Adrenal gland (tissue), 12 donors: Measurements from ENCODE around the gene CDYL2. TPM values are rescaled to one million over a fixed set of nuclear protein-coding genes. Genes with fewer than 3 reads are reported as not detected.

Experiments
- DNase-seq, 7 donors: peaks; one replicate each; pipeline ENCODE4 v3.0.0-alpha.2; 2019 to 2020
- H3K27ac ChIP-seq, 5 donors: fragments of 200-600 bp; sonication (generic) in 4 of 5; 1 replicate in 3 of 5; 2 replicates in 2 of 5; pipeline versions ENCODE4 v1.5.1 to v1.8.0; 2016 to 2020; ENCODE audit warnings: mild to moderate bottlenecking in 1 of 5
- H3K27me3 ChIP-seq: fragments of 200-600 bp; 2 replicates; pipeline ENCODE4 v1.8.0; 2021
- H3K36me3 ChIP-seq, 2 donors: fragments of 200-600 bp; replicated peaks in 1 of 2; 1 replicate in 1 of 2; 2 replicates in 1 of 2; pipeline versions ENCODE4 v1.5.1 to v1.8.0; 2018 to 2022
- H3K4me1 ChIP-seq, 2 donors: fragments of 200-600 bp; replicated peaks in 1 of 2; 1 replicate in 1 of 2; 2 replicates in 1 of 2; pipeline versions ENCODE4 v1.5.1 to v1.8.0; 2018 to 2021
- H3K4me3 ChIP-seq, 4 donors: fragments of 200-600 bp; sonication (generic) in 3 of 4; one replicate each; pipeline ENCODE4 v1.5.1; 2016 to 2018
- H3K9me3 ChIP-seq, 3 donors: fragments of 200-600 bp; sonication (generic) in 1 of 3; replicated peaks in 1 of 3; 1 replicate in 2 of 3; 2 replicates in 1 of 3; pipeline versions ENCODE4 v1.5.1 to v1.8.0; 2016 to 2021
- CTCF ChIP-seq, 6 experiments: fragments of 450-650 bp in 4 of 6; fragments of 200-600 bp in 2 of 6; sonication (generic) in 1 of 6; IDR thresholded peaks; 1 replicate in 5 of 6; 2 replicates in 1 of 6; pipeline versions ENCODE4 v1.5.1 to v1.8.0; 2016 to 2021; ENCODE audit warnings: antibody characterized with exemption in 6 of 6, mild to moderate bottlenecking in 2 of 6, moderate library complexity in 1 of 6
- POLR2A ChIP-seq, 2 donors: fragments of 450-650 bp; IDR thresholded peaks; one replicate each; pipeline ENCODE4 v1.6.1; 2017; ENCODE audit warnings: antibody characterized with exemption in 2 of 2, mild to moderate bottlenecking in 2 of 2, moderate library complexity in 1 of 2
- WGBS, 4 donors: extraction: QIAGEN DNeasy Blood & Tissue Kit in 2 of 4; methylation state at CpG; one replicate each; pipeline versions ENCODE4 v1.1.5 to v1.1.7; 2013 to 2017; 5-methylcytosine and 5-hydroxymethylcytosine counted together
- intact Hi-C, 2 donors: fragments of 100-400 bp; cut with DNase I; formaldehyde crosslinking; loops; one replicate each; pipeline versions ENCODE4 v1.14.1 to v1.15.0; 2022 to 2023
- polyA plus RNA-seq, 3 donors: library from polyadenylated mRNA; stranded (reverse); fragments of 200-250 nt in 2 of 3; fragments of 350-450 nt in 1 of 3; fragmentation: Illumina TruSeq in 1 of 3; extraction: RNeasy Lipid Tissue Mini Kit (QIAGEN cat#74804) in 1 of 3; gene quantifications; one replicate each; pipeline ENCODE4 v1.2.3, GENCODE V29; 2013 to 2014
- total RNA-seq, 9 donors: library from RNA; depleted of rRNA in 4 of 9; stranded (reverse); fragments of >200 nt in 4 of 9; fragments of 120-200 nt in 1 of 9; fragmentation: NEBNext Ultra II Directional in 1 of 9; extraction: Animal tissue kit (Norgen Biotek cat#: 25700) in 1 of 9; gene quantifications; one replicate each; pipeline versions ENCODE4 v1.1.0 to v1.2.4, GENCODE V29; 2013 to 2023
- donor health status: healthy with polysubstance abuse.
- donor health status: Bipolar disorder and iron deficiency.
- donor health status: DM: yes; HTN: yes; CAD: no.
- donor health status: DM: no; HTN: no; CAD: no.
- donor health status: DM: no; HTN: no; CAD: no.
- donor health status: DM: yes; HTN: yes; CAD: no.

CDYL2 gene
- total and polyA plus RNA-seq, 12 donors, result 0.61 to 14.0 (median 7.6) TPM

GRCh38 chr16:80850757-80851156 lies 46.4 kb upstream of the CDYL2 start:
- Histone ChIP-seq H3K9me3 (no peaks in the 10 kb centered on the region), H3K36me3 (no peaks in the 10 kb centered on the region), H3K4me3 (no peak overlapping the region), H3K27me3 (no peaks in the 10 kb centered on the region), H3K4me1 (no peaks in the 10 kb centered on the region), H3K27ac (no peak overlapping the region)
- no peak for TF ChIP-seq CTCF (IDR thresholded peaks at IDR 0.05)
- no peak for TF ChIP-seq POLR2A (IDR thresholded peaks at IDR 0.05)
- no peak for DNase-seq
- intact Hi-C loops, result no loop called here

- WGBS, 4 donors, result 81 to 100% (median 92%) methylated on average over 1 of the region's 1 CpG
- H3K9me3 ChIP-seq, result peaks cover 0 to 5% (median 0%) of the 10 kb centered on the region in 3 donors
These were observed 44.5 kb upstream of the CDYL2 start for GRCh38 chr16:80848862-80849261.

GRCh38 chr16:80846680-80847079 lies 42.3 kb upstream of the CDYL2 start:
- no peak for DNase-seq
- no peak overlapping the region for H3K27ac ChIP-seq
- no peak overlapping the region for H3K4me3 ChIP-seq
- H3K27me3 ChIP-seq, result no peaks in the 10 kb centered on the region
- WGBS, 4 donors, result 76 to 84% (median 81%) methylated on average over 3 of the region's 3 CpGs
- intact Hi-C loops, result no loop called here
- no peaks in the 10 kb centered on the region for H3K36me3 ChIP-seq
- H3K9me3 ChIP-seq, result peaks cover 0 to 5% (median 0%) of the 10 kb centered on the region in 3 donors
- H3K4me1 ChIP-seq, result no peaks in the 10 kb centered on the region
- TF ChIP-seq CTCF (IDR thresholded peaks at IDR 0.05) (no peak), POLR2A (IDR thresholded peaks at IDR 0.05) (no peak)

More at GRCh38 chr16:80848862-80849261, 44.5 kb upstream of the CDYL2 start:
- no peaks in the 10 kb centered on the region for H3K4me1 ChIP-seq
- intact Hi-C loops, result no loop called here
- H3K27ac ChIP-seq, result no peak overlapping the region
- H3K27me3 ChIP-seq, result no peaks in the 10 kb centered on the region
- H3K4me3 ChIP-seq, result no peak overlapping the region
- H3K36me3 ChIP-seq, result no peaks in the 10 kb centered on the region
- no peak for TF ChIP-seq POLR2A (IDR thresholded peaks at IDR 0.05)
- no peak for TF ChIP-seq CTCF (IDR thresholded peaks at IDR 0.05)
- DNase-seq, result no peak

- no peaks in the 10 kb centered on the region for H3K27me3 ChIP-seq
- no peaks in the 10 kb centered on the region for H3K36me3 ChIP-seq
- no peak for DNase-seq
- no peak for TF ChIP-seq POLR2A (IDR thresholded peaks at IDR 0.05)
- intact Hi-C loops, result no loop called here
- H3K27ac ChIP-seq, result no peak overlapping the region
- no peaks in the 10 kb centered on the region for H3K4me1 ChIP-seq
- peaks cover 0 to 5% (median 0%) of the 10 kb centered on the region in 3 donors for H3K9me3 ChIP-seq
- no peak overlapping the region for H3K4me3 ChIP-seq
- WGBS, 4 donors, result 88 to 94% (median 92%) methylated on average over 8 of the region's 8 CpGs
These were observed 41.9 kb upstream of the CDYL2 start for GRCh38 chr16:80846275-80846674.

GRCh38 chr16:80844395-80844794 lies 40.0 kb upstream of the CDYL2 start:
- DNase-seq, result no peak
- TF ChIP-seq CTCF (IDR thresholded peaks at IDR 0.05) (no peak), POLR2A (IDR thresholded peaks at IDR 0.05) (no peak)
- Histone ChIP-seq H3K27me3 (no peaks in the 10 kb centered on the region), H3K36me3 (no peaks in the 10 kb centered on the region), H3K4me1 (no peaks in the 10 kb centered on the region), H3K9me3 (peaks cover 0 to 5% (median 0%) of the 10 kb centered on the region in 3 donors), H3K4me3 (no peak overlapping the region), H3K27ac (no peak overlapping the region)
- 37 to 53% (median 42%) methylated on average over 1 of the region's 1 CpG for WGBS, 4 donors
- intact Hi-C loops, result no loop called here
